ENCODE measurements around the gene NIBAN1.

DNA sequence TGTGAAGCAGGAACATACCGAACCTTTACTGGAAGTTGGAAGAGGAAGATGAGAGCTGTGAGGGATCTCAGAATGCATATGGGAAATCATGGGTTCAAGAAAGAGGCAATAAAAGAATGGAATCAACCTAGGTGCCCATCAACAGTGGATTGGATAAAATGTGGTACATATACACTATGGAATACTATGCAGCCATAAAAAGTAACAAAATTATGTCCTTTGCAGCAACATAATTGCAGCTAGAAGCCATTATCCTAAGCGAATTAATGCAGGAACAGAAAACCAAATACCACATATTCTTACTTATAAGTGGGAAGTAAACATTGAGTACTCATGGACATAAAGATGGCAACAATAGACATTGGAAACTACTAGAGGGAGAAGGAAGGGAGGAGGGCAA lies 40.4 kb downstream of the NIBAN1 start:
- TF ChIP-seq, protein P1, sequence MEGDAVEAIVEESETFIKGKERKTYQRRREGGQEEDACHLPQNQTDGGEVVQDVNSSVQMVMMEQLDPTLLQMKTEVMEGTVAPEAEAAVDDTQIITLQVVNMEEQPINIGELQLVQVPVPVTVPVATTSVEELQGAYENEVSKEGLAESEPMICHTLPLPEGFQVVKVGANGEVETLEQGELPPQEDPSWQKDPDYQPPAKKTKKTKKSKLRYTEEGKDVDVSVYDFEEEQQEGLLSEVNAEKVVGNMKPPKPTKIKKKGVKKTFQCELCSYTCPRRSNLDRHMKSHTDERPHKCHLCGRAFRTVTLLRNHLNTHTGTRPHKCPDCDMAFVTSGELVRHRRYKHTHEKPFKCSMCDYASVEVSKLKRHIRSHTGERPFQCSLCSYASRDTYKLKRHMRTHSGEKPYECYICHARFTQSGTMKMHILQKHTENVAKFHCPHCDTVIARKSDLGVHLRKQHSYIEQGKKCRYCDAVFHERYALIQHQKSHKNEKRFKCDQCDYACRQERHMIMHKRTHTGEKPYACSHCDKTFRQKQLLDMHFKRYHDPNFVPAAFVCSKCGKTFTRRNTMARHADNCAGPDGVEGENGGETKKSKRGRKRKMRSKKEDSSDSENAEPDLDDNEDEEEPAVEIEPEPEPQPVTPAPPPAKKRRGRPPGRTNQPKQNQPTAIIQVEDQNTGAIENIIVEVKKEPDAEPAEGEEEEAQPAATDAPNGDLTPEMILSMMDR (IDR thresholded peaks at IDR 0.05): no peak
- TF ChIP-seq POLR2A (IDR thresholded peaks at IDR 0.05): no peak
- TF ChIP-seq POLR2AphosphoS5 (IDR thresholded peaks at IDR 0.05): no peak
- no peak for TF ChIP-seq EP300 (IDR thresholded peaks at IDR 0.05)
